ENCODE data around the gene CHP2.

Gene CHP2

DNA sequence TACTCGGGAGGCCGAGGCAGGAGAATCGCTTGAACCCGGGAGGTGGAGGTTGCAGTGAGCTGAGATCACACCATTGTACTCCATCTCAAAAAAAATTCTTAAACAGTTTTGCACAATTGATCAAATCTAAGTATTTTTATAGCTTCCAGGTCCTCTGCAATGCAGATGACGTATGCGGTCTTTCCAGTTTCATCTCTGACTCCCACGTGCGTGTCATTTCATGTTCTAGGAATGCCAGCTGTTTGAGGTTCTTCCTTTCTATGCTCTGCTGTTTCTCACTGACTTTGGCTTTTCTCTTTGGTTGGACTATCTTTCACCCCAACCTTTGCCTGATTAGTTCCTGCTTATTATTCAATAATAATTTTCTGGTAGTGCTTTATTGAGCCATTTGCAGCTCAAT lies 16.2 kb downstream of the CHP2 start:
- no peak for DNase-seq
- Histone ChIP-seq H3K4me3 (ENCODE audit: insufficient read depth, low read depth, low read length, poor library complexity, severe bottlenecking) (no peak overlapping the region), H3K9me3 (ENCODE audit: control insufficient read depth, low read length) (no peaks in the 10 kb centered on the region), H3K27ac (ENCODE audit: insufficient read depth, low read length, poor library complexity, severe bottlenecking) (no peak overlapping the region), H3K36me3 (ENCODE audit: control insufficient read depth, insufficient read depth, low read length) (no peaks in the 10 kb centered on the region), H3K27me3 (replicated peaks; ENCODE audit: control insufficient read depth, insufficient read depth, low read length, poor library complexity, severe bottlenecking) (no peaks in the 10 kb centered on the region), H3K4me1 (ENCODE audit: control insufficient read depth, insufficient read depth, low read length, poor library complexity, severe bottlenecking) (no peaks in the 10 kb centered on the region)

- H3K4me1 ChIP-seq (ENCODE audit: control insufficient read depth, insufficient read depth, low read length, poor library complexity, severe bottlenecking) = no peaks in the 10 kb centered on the region
Observed at GRCh38 chr16:23771642-23772041, 16.8 kb downstream of the CHP2 start.

GRCh38 chr16:23773339-23773738 lies 18.5 kb downstream of the CHP2 start:
- no peak overlapping the region for H3K4me3 ChIP-seq (ENCODE audit: insufficient read depth, low read depth, low read length, poor library complexity, severe bottlenecking)
- no peaks in the 10 kb centered on the region for H3K36me3 ChIP-seq (ENCODE audit: control insufficient read depth, insufficient read depth, low read length)
- no peaks in the 10 kb centered on the region for H3K4me1 ChIP-seq (ENCODE audit: control insufficient read depth, insufficient read depth, low read length, poor library complexity, severe bottlenecking)
- DNase-seq = no peak
- H3K27me3 ChIP-seq (replicated peaks; ENCODE audit: control insufficient read depth, insufficient read depth, low read length, poor library complexity, severe bottlenecking) = no peaks in the 10 kb centered on the region
- no peaks in the 10 kb centered on the region for H3K9me3 ChIP-seq (ENCODE audit: control insufficient read depth, low read length)
- H3K27ac ChIP-seq (ENCODE audit: insufficient read depth, low read length, poor library complexity, severe bottlenecking) = no peak overlapping the region

More at GRCh38 chr16:23771642-23772041, 16.8 kb downstream of the CHP2 start:
- no peaks in the 10 kb centered on the region for H3K27me3 ChIP-seq (replicated peaks; ENCODE audit: control insufficient read depth, insufficient read depth, low read length, poor library complexity, severe bottlenecking)
- H3K9me3 ChIP-seq (ENCODE audit: control insufficient read depth, low read length) = no peaks in the 10 kb centered on the region
- no peak for DNase-seq
- H3K36me3 ChIP-seq (ENCODE audit: control insufficient read depth, insufficient read depth, low read length) = no peaks in the 10 kb centered on the region
- H3K4me3 ChIP-seq (ENCODE audit: insufficient read depth, low read depth, low read length, poor library complexity, severe bottlenecking) = no peak overlapping the region
- no peak overlapping the region for H3K27ac ChIP-seq (ENCODE audit: insufficient read depth, low read length, poor library complexity, severe bottlenecking)

DNA sequence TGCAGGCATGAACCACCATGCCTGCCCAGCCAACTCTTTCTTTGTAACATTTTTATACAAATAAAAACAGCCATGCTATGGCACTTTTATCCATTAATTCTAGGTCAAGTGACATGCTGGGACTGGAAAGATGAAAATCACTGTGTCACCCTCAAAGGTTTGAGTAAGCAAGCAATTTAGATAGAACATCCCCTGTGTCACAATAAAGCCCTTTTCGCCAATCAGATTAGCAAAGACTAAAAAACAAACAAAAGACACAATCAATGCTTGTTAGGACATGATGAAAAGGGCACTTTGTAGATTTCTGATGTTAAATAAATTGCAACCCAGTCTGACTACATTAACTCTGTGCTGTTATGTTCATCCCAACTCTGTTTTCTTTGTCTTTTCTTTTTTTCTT lies 26.4 kb downstream of the CHP2 start:
- Histone ChIP-seq H3K27me3 (replicated peaks; ENCODE audit: control insufficient read depth, insufficient read depth, low read length, poor library complexity, severe bottlenecking) (no peaks in the 10 kb centered on the region), H3K4me3 (ENCODE audit: insufficient read depth, low read depth, low read length, poor library complexity, severe bottlenecking) (no peak overlapping the region), H3K36me3 (ENCODE audit: control insufficient read depth, insufficient read depth, low read length) (no peaks in the 10 kb centered on the region), H3K4me1 (ENCODE audit: control insufficient read depth, insufficient read depth, low read length, poor library complexity, severe bottlenecking) (no peaks in the 10 kb centered on the region), H3K27ac (ENCODE audit: insufficient read depth, low read length, poor library complexity, severe bottlenecking) (no peak overlapping the region), H3K9me3 (ENCODE audit: control insufficient read depth, low read length) (no peaks in the 10 kb centered on the region)
- DNase-seq = no peak

GRCh38 chr16:23784811-23785447 lies 30.1 kb downstream of the CHP2 start:
- Histone ChIP-seq H3K27ac (ENCODE audit: insufficient read depth, low read length, poor library complexity, severe bottlenecking) (no peak overlapping the region), H3K4me1 (ENCODE audit: control insufficient read depth, insufficient read depth, low read length, poor library complexity, severe bottlenecking) (no peaks in the 10 kb centered on the region), H3K36me3 (ENCODE audit: control insufficient read depth, insufficient read depth, low read length) (no peaks in the 10 kb centered on the region), H3K9me3 (ENCODE audit: control insufficient read depth, low read length) (no peaks in the 10 kb centered on the region), H3K27me3 (replicated peaks; ENCODE audit: control insufficient read depth, insufficient read depth, low read length, poor library complexity, severe bottlenecking) (no peaks in the 10 kb centered on the region), H3K4me3 (ENCODE audit: insufficient read depth, low read depth, low read length, poor library complexity, severe bottlenecking) (no peak overlapping the region)
- DNase-seq = no peak

- H3K9me3 ChIP-seq (ENCODE audit: control insufficient read depth, low read length) = no peaks in the 10 kb centered on the region
- H3K27ac ChIP-seq (ENCODE audit: insufficient read depth, low read length, poor library complexity, severe bottlenecking) = no peak overlapping the region
- H3K36me3 ChIP-seq (ENCODE audit: control insufficient read depth, insufficient read depth, low read length) = no peaks in the 10 kb centered on the region
- H3K27me3 ChIP-seq (replicated peaks; ENCODE audit: control insufficient read depth, insufficient read depth, low read length, poor library complexity, severe bottlenecking) = no peaks in the 10 kb centered on the region
- no peak for DNase-seq
- H3K4me1 ChIP-seq (ENCODE audit: control insufficient read depth, insufficient read depth, low read length, poor library complexity, severe bottlenecking) = no peaks in the 10 kb centered on the region
- no peak overlapping the region for H3K4me3 ChIP-seq (ENCODE audit: insufficient read depth, low read depth, low read length, poor library complexity, severe bottlenecking)
Observed at GRCh38 chr16:23785842-23786241, 31.0 kb downstream of the CHP2 start.

GRCh38 chr16:23786964-23787561 lies 32.2 kb downstream of the CHP2 start:
- DNase-seq = no peak
- Histone ChIP-seq H3K4me1 (ENCODE audit: control insufficient read depth, insufficient read depth, low read length, poor library complexity, severe bottlenecking) (no peaks in the 10 kb centered on the region), H3K27ac (ENCODE audit: insufficient read depth, low read length, poor library complexity, severe bottlenecking) (no peak overlapping the region), H3K9me3 (ENCODE audit: control insufficient read depth, low read length) (no peaks in the 10 kb centered on the region), H3K27me3 (replicated peaks; ENCODE audit: control insufficient read depth, insufficient read depth, low read length, poor library complexity, severe bottlenecking) (no peaks in the 10 kb centered on the region), H3K36me3 (ENCODE audit: control insufficient read depth, insufficient read depth, low read length) (no peaks in the 10 kb centered on the region), H3K4me3 (ENCODE audit: insufficient read depth, low read depth, low read length, poor library complexity, severe bottlenecking) (no peak overlapping the region)

- Histone ChIP-seq H3K36me3 (ENCODE audit: control insufficient read depth, insufficient read depth, low read length) (no peaks in the 10 kb centered on the region), H3K4me1 (ENCODE audit: control insufficient read depth, insufficient read depth, low read length, poor library complexity, severe bottlenecking) (no peaks in the 10 kb centered on the region), H3K9me3 (ENCODE audit: control insufficient read depth, low read length) (no peaks in the 10 kb centered on the region), H3K27me3 (replicated peaks; ENCODE audit: control insufficient read depth, insufficient read depth, low read length, poor library complexity, severe bottlenecking) (no peaks in the 10 kb centered on the region), H3K27ac (ENCODE audit: insufficient read depth, low read length, poor library complexity, severe bottlenecking) (no peak overlapping the region), H3K4me3 (ENCODE audit: insufficient read depth, low read depth, low read length, poor library complexity, severe bottlenecking) (no peak overlapping the region)
- DNase-seq = no peak
Observed at GRCh38 chr16:23788685-23789084, 33.9 kb downstream of the CHP2 start.

DNA sequence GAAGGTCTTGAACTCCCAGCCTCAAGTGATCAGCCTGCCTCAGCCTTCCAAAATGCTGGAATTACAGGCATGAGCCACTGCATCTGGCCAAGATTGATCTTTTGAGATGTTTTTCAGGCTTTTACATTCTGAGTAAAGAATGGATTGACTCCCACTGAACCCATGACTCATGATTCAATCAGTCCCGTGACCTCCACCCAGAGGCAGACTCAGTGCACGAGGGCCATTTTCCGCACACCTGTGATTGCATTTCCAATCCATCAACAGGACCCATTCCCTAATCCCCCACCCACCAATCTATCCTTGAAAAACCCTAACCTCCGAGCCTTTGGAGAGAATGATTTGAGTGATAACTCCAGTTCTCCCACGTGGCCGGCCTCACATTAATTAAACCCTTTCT lies 40.6 kb downstream of the CHP2 start:
- H3K9me3 ChIP-seq (ENCODE audit: control insufficient read depth, low read length) = no peaks in the 10 kb centered on the region
- no peak for DNase-seq
- no peaks in the 10 kb centered on the region for H3K36me3 ChIP-seq (ENCODE audit: control insufficient read depth, insufficient read depth, low read length)

DNA sequence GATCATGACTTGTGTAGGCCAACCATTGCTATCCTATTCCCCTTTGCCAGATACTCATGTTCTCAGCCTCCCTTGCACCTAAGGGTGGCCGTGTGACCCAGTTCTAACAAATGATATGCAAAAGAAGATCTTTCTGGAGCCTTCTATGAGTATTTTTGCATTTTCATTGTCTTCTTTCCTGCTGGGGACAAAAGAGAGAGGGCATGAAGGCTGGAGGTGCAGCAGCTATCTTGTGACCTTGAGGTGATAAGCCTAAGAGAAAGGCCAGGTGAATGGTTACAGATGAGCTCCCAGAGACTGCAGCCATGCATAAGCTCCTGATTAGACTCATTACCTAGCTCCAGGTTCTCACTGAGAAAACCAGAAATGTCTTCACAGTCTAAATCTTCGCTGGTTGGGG lies 42.1 kb downstream of the CHP2 start:
- Histone ChIP-seq H3K9me3 (ENCODE audit: control insufficient read depth, low read length) (no peaks in the 10 kb centered on the region), H3K27ac (ENCODE audit: insufficient read depth, low read length, poor library complexity, severe bottlenecking) (no peak overlapping the region), H3K27me3 (replicated peaks; ENCODE audit: control insufficient read depth, insufficient read depth, low read length, poor library complexity, severe bottlenecking) (no peaks in the 10 kb centered on the region), H3K4me3 (ENCODE audit: insufficient read depth, low read depth, low read length, poor library complexity, severe bottlenecking) (no peak overlapping the region), H3K36me3 (ENCODE audit: control insufficient read depth, insufficient read depth, low read length) (no peaks in the 10 kb centered on the region), H3K4me1 (ENCODE audit: control insufficient read depth, insufficient read depth, low read length, poor library complexity, severe bottlenecking) (no peaks in the 10 kb centered on the region)
- no peak for DNase-seq

More for the DNA sequence above, 40.6 kb downstream of the CHP2 start:
- H3K27ac ChIP-seq (ENCODE audit: insufficient read depth, low read length, poor library complexity, severe bottlenecking) = no peak overlapping the region
- no peak overlapping the region for H3K4me3 ChIP-seq (ENCODE audit: insufficient read depth, low read depth, low read length, poor library complexity, severe bottlenecking)
- H3K27me3 ChIP-seq (replicated peaks; ENCODE audit: control insufficient read depth, insufficient read depth, low read length, poor library complexity, severe bottlenecking) = no peaks in the 10 kb centered on the region
- no peaks in the 10 kb centered on the region for H3K4me1 ChIP-seq (ENCODE audit: control insufficient read depth, insufficient read depth, low read length, poor library complexity, severe bottlenecking)
